Keratinocyte (primary cell): Measurements from ENCODE around the gene PARD3.

Experiments
- CTCF ChIP-seq, 3 experiments: IDR thresholded peaks in 1 of 3; conservative IDR thresholded peaks in 1 of 3; optimal IDR thresholded peaks in 1 of 3; 2 replicates in 2 of 3; 3 replicates in 1 of 3; pipeline versions ENCODE3 to v1.5.1; 2011; ENCODE audit warnings: low read length in 3 of 3, mild to moderate bottlenecking in 3 of 3, moderate library complexity in 2 of 3, control low read depth in 1 of 3, inconsistent platforms in 1 of 3; ENCODE audit not compliant: insufficient read depth in 2 of 3; ENCODE audit errors: extremely low read depth in 1 of 3
- EZH2 ChIP-seq: IDR thresholded peaks from one replicate; pipeline ENCODE4 v1.6.1; 2012; ENCODE audit warnings: inconsistent platforms, mild to moderate bottlenecking, low read length, moderate library complexity

- no peak for TF ChIP-seq CTCF (optimal IDR thresholded peaks at IDR 0.05 in 1 of 3, IDR thresholded peaks at IDR 0.05 in 1 of 3, conservative IDR thresholded peaks at IDR 0.05 in 1 of 3; ENCODE audit: extremely low read depth in 1 of 3, insufficient read depth in 2 of 3, low read length in 3 of 3)
- TF ChIP-seq EZH2: no peak
Observed at GRCh38 chr10:34830217-34830822, 15.2 kb upstream of the PARD3 start.
